ENCODE results near the gene FYB1. TPM values are rescaled to one million over a fixed set of nuclear protein-coding genes. Genes with fewer than 3 reads are reported as not detected.

FYB1 gene
- total RNA-seq, 1 experiment from 2014 or later, result 0.02 TPM

DNA sequence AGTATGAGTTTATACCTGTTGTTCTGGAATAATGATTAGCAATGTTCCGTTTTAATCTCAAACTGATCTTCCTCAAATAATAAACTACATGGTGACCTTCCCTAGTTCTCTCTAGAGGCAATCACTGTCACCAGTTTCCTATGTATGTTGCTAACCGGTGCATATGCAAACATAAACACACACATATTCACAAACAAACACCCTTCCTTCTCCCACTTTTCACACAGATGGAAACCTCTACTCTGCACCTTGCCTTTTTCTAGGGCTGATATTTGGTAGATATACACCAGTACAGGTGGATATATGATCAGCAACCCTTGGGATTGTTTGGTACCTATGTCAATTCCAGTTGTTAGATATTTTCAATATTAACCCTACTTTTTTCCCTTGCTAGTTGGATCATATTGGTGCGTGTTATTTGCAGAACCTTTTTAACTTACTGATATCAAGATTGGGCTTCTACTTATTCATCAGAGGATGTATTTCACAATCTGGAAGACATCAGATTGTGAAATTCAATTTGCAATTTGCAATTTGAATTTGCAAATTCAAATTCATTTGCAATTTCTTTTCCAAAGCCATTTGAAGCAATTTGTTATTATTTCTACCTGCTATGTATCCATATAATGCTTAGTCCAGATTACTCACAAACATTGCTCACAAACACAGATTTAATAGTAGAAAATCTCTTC lies 12.6 kb downstream of the FYB1 start:
- no peak for DNase-seq (ENCODE audit: extremely low read depth, low read depth)

GRCh38 chr5:39205550-39205949 lies 13.8 kb downstream of the FYB1 start:
- no peak for DNase-seq (ENCODE audit: extremely low read depth, low read depth)

GRCh38 chr5:39203951-39204350 lies 15.4 kb downstream of the FYB1 start:
- DNase-seq (ENCODE audit: extremely low read depth, low read depth), result no peak

- no peak for DNase-seq (ENCODE audit: extremely low read depth, low read depth)
Observed at GRCh38 chr5:39203275-39203922, 16.0 kb downstream of the FYB1 start.

GRCh38 chr5:39202597-39203274 lies 16.6 kb downstream of the FYB1 start:
- DNase-seq (ENCODE audit: extremely low read depth, low read depth), result no peak

DNA sequence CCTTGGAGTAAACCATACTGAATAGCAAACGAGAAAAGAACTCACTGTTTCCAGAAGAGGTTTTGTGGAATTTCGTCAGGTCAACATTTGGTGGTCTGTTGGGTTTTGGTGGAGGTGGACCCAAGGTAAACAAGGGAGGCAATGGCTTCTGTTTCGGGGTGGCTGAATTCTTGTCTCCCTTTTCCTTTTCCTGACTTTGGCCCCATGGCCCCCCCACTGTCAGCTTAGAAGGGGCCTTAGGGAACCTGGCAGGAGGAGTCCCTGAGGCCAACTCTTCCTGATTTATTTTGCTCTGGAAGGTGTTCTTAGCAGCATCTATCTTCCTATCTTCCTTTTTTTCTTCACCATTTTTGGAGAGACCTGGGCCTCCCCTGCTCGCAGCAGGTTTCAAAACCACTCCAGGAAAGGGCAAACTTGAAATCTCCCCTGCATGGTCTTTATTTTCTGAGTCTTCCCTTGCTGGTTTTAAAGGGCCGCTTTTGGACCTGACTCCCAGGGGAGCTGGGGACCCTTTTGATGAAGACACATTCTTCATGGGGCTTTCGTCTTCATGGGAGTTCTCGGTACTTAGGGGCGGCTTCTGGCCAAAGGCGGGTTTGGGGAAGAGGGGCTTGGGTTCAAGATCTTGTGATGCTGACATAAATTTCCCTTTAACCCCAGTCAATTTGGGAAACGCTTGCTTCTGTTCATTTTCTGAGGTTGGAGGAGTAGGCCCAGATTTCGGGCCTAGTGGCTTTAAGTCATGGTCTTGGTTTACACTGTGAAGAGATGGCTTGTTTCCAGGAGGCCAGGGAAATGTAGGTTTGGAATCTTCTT lies 17.4 kb downstream of the FYB1 start:
- no peak for DNase-seq (ENCODE audit: extremely low read depth, low read depth)

DNA sequence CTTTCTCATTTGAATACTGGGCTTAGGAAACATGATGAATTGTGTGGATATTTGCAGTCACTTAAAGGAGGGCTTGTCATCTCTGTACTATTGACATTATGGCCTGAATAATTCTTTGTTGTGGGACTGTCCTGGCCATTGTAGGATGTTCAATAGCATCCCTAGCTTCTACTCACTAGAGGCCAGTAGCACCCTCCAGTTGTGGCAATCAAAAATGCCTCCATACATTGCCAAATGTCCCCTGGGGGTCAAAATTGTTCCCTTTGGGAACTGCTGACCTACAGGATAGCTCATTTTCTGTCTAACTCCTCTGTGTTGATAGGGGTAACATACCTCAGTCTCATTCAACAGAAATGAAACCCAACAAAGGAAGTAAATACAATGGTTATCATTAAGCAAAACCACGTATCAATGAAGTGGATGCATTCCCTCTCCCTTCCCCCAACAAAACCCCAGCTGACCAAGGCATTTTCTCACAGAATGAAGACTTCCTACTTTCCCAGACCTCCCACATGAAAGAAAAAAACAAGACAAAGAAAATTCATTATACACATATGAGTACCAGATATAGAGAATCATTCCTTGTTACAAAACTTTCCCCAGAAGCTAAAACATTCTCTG lies 18.1 kb downstream of the FYB1 start:
- no peak for DNase-seq (ENCODE audit: extremely low read depth, low read depth)

- DNase-seq (ENCODE audit: extremely low read depth, low read depth), result no peak
Observed at GRCh38 chr5:39200081-39200480, 19.3 kb downstream of the FYB1 start.

GRCh38 chr5:39199335-39199734 lies 20.0 kb downstream of the FYB1 start:
- DNase-seq (ENCODE audit: extremely low read depth, low read depth), result no peak

GRCh38 chr5:39198127-39198526 lies 21.2 kb downstream of the FYB1 start:
- DNase-seq (ENCODE audit: extremely low read depth, low read depth), result no peak

DNA sequence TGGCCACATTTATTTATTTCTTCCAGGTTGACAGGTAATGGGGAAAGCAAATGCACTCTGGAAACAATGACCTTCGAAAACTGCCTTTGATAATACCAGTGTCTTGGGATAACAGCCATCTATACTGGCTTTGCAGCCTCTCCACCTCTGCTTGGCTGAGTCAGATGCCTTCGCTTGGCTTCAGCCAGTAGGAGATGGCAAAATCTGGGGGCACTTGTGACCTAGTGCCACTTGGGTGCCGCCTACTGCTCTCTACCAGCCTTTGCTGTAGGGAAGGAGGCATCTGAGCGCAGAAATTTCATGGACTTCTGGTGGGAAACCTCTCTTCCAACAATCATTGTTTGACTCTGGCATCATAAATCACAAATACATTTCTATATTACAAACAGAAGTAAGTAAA lies 21.8 kb downstream of the FYB1 start:
- no peak for DNase-seq (ENCODE audit: extremely low read depth, low read depth)

- DNase-seq (ENCODE audit: extremely low read depth, low read depth), result no peak
Observed at GRCh38 chr5:39195198-39195826, 24.1 kb downstream of the FYB1 start.

- no peak for DNase-seq (ENCODE audit: extremely low read depth, low read depth)
Observed at GRCh38 chr5:39194466-39195136, 24.8 kb downstream of the FYB1 start.

- DNase-seq (ENCODE audit: extremely low read depth, low read depth), result no peak
Observed at GRCh38 chr5:39193553-39194465, 25.6 kb downstream of the FYB1 start.

DNA sequence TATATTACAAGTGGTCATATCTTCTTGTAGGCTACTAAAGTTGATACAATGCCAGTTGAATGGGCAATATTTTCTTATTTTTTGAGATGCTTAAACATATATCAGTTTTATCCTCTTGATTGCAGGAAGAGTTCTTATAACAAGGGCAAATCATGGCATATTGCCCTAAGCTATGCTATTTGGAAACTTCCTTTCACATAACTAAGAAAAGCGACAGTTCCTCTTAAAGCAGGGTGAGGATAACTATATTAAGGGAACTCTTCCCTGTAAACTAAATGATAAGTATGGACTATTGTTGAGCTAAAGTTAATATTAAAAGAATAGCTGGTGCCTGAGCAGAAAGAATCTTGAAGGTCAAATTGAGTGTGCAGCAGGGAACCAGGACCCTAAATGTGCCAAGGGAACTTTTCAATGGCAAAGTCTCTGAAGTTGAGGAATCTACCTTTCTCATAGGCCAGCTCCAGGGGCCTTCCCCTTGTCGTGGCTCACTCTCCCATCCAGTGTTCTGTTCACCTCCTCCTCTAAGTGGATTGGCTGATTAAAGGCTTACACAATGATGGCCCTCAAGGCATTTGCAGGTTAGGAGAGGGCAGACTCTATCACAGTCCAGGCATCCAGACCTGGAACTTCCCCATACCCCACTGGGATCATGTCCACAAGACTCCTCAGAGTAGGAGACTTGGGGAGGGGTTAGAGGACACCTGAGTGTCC lies 26.8 kb downstream of the FYB1 start:
- no peak for DNase-seq (ENCODE audit: extremely low read depth, low read depth)

DNA sequence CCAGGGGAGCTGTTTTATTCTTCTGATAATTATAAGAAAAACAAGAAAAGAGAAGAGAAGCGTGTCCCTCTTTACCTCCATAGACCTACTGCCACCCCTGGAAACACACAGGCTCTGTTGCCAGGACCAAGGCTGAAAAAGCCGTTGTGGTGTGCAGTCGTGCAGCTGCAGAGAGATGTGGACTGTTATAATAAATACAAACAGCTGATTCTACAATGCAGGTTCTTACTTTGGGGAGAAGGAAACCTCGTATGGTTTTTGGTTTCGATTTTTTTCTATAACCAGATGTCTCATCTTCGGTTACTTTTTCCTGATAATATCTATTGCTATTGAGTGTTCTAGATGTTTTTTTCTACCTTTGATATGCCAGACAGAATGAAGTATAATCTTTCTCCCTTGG lies 28.1 kb downstream of the FYB1 start:
- DNase-seq (ENCODE audit: extremely low read depth, low read depth), result no peak

- no peak for DNase-seq (ENCODE audit: extremely low read depth, low read depth)
Observed at GRCh38 chr5:39190311-39191102, 28.9 kb downstream of the FYB1 start.

Measured in NCI-H460 (cell line).